Mononuclear cell (primary cell): ENCODE measurements around the gene IFITM5. TPM values are rescaled to one million over a fixed set of nuclear protein-coding genes. Genes with fewer than 3 reads are reported as not detected.
"Not testable (repeated sequence)": the region's sequence is repeated elsewhere in the genome, so short reads cannot be mapped to it uniquely, and the experiment has no call there.

Experiments
- H3K27me3 ChIP-seq: 2 replicates; pipeline ENCODE4 v1.6.0; 2011; ENCODE audit warnings: low read length, control low read depth; ENCODE audit not compliant: insufficient read depth
- H3K4me1 ChIP-seq: 2 replicates; pipeline ENCODE4 v1.5.1; 2011; ENCODE audit warnings: mild to moderate bottlenecking, low read length, control low read depth; ENCODE audit not compliant: insufficient read depth
- H3K4me3 ChIP-seq: 2 replicates; pipeline ENCODE4 v1.5.1; 2011; ENCODE audit warnings: mild to moderate bottlenecking, low read length, moderate library complexity
- H3K9me3 ChIP-seq: 2 replicates; pipeline ENCODE4 v1.5.1; 2011; ENCODE audit warnings: low read depth, mild to moderate bottlenecking, control low read depth, low read length
- total RNA-seq: library from RNA; depleted of rRNA; stranded (reverse); fragments of >200 nt; gene quantifications from one replicate; pipeline ENCODE4 v1.2.3, GENCODE V29; 2012

IFITM5 gene
- total RNA-seq, 1 donor = not detected

GRCh38 chr11:308740-309665 is 9.7 kb upstream of the IFITM5 start:
- not testable (repeated sequence) for H3K27me3 ChIP-seq, H3K9me3 ChIP-seq
- Histone ChIP-seq H3K4me3 (peak overlapping the region; percentile 48), H3K4me1 (peaks cover 71% of the 10 kb centered on the region)

- peak within 1 kb of the TSS; percentile 48 for H3K4me3 ChIP-seq
- H3K4me1 ChIP-seq = peaks cover 71% of the 10 kb centered on the region
- not testable (repeated sequence) for H3K27me3 ChIP-seq, H3K9me3 ChIP-seq
Observed at GRCh38 chr11:307766-308708, 8.7 kb upstream of the IFITM5 start, which contains the start of gene IFITM2. Gene IFITM2 (plus strand): TSS chr11:307816. CDS start chr11:308193, 377 bp downstream.

GRCh38 chr11:306645-307371 is 7.5 kb upstream of the IFITM5 start:
- Histone ChIP-seq H3K4me3 (no peak overlapping the region), H3K4me1 (peaks cover 62% of the 10 kb centered on the region)

GRCh38 chr11:305844-306211 is 6.5 kb upstream of the IFITM5 start:
- Histone ChIP-seq H3K27me3 (no peaks in the 10 kb centered on the region), H3K4me1 (peaks cover 59% of the 10 kb centered on the region), H3K4me3 (no peak overlapping the region), H3K9me3 (no peaks in the 10 kb centered on the region)

More at GRCh38 chr11:306645-307371, 7.5 kb upstream of the IFITM5 start:
- Histone ChIP-seq H3K27me3 (no peaks in the 10 kb centered on the region), H3K9me3 (no peaks in the 10 kb centered on the region)

GRCh38 chr11:304915-305843 is 5.9 kb upstream of the IFITM5 start:
- Histone ChIP-seq H3K27me3 (no peaks in the 10 kb centered on the region), H3K4me3 (no peak overlapping the region), H3K9me3 (no peaks in the 10 kb centered on the region), H3K4me1 (peaks cover 59% of the 10 kb centered on the region)

GRCh38 chr11:304061-304506 is 4.8 kb upstream of the IFITM5 start:
- H3K4me1 ChIP-seq = peaks cover 48% of the 10 kb centered on the region
- no peaks in the 10 kb centered on the region for H3K9me3 ChIP-seq
- no peak overlapping the region for H3K4me3 ChIP-seq
- H3K27me3 ChIP-seq = no peaks in the 10 kb centered on the region

GRCh38 chr11:303363-303762 is 4.0 kb upstream of the IFITM5 start:
- H3K4me1 ChIP-seq = peaks cover 47% of the 10 kb centered on the region
- H3K27me3 ChIP-seq = no peaks in the 10 kb centered on the region

GRCh38 chr11:299951-300735 is 817 bp upstream of the IFITM5 start:
- H3K27me3 ChIP-seq = no peaks in the 10 kb centered on the region
- H3K4me3 ChIP-seq = no peak overlapping the region
- H3K9me3 ChIP-seq = no peaks in the 10 kb centered on the region
- peaks cover 40% of the 10 kb centered on the region for H3K4me1 ChIP-seq

More at GRCh38 chr11:303363-303762, 4.0 kb upstream of the IFITM5 start:
- no peak overlapping the region for H3K4me3 ChIP-seq
- no peaks in the 10 kb centered on the region for H3K9me3 ChIP-seq

- no peaks in the 10 kb centered on the region for H3K27me3 ChIP-seq
- H3K9me3 ChIP-seq = no peaks in the 10 kb centered on the region
- H3K4me1 ChIP-seq = peaks cover 27% of the 10 kb centered on the region
- H3K4me3 ChIP-seq = no peak overlapping the region
Observed at GRCh38 chr11:298406-299065, 790 bp downstream of the IFITM5 start.

- H3K4me3 ChIP-seq = no peak overlapping the region
- peaks cover 20% of the 10 kb centered on the region for H3K4me1 ChIP-seq
- H3K27me3 ChIP-seq = no peaks in the 10 kb centered on the region
- no peaks in the 10 kb centered on the region for H3K9me3 ChIP-seq
Observed at GRCh38 chr11:297586-298405, 1.5 kb downstream of the IFITM5 start.

- no peaks in the 10 kb centered on the region for H3K9me3 ChIP-seq
- H3K4me3 ChIP-seq = no peak overlapping the region
- peaks cover 19% of the 10 kb centered on the region for H3K4me1 ChIP-seq
- H3K27me3 ChIP-seq = no peaks in the 10 kb centered on the region
Observed at GRCh38 chr11:297051-297585, 2.2 kb downstream of the IFITM5 start.
